GM19328 (cell line): ENCODE data around the gene FDPS.

Experiments used
- ATAC-seq: cut with Tn5 transposase; IDR thresholded peaks from one replicate; pipeline ENCODE4 v1.9.1; 2021; ENCODE audit warnings: mild to moderate bottlenecking, moderate library complexity; ENCODE audit not compliant: unreplicated experiment

FDPS gene

GRCh38 chr1:155352631-155353030, 44.0 kb downstream of the FDPS start:
- no peak for ATAC-seq

GRCh38 chr1:155360051-155360450, 51.4 kb downstream of the FDPS start:
- no peak for ATAC-seq
